HUDEP-2 (cell line): Measurements from ENCODE around the gene GATD1.
A peak's percentile ranks its signal among the peaks of the same experiment; 100 is the strongest.

Experiments used
- DNase-seq, 76 experiments: peaks; one replicate each; lab custom pipeline; 2025; ENCODE audit not compliant: unreplicated experiment in 76 of 76; lab: John Stamatoyannopoulos, UW

Gene GATD1

GRCh38 chr11:777288-778255, at the start of gene GATD1:
TSS of gene GATD1 (minus strand) at chr11:777487. CDS start at chr11:777462, 25 bp downstream.
- peak in 71 of 76 experiments; percentile 40 to 94 (median 83) for DNase-seq

- no peak for DNase-seq
Observed at GRCh38 chr11:826836-827145, 49.5 kb upstream of the GATD1 start.

- no peak for DNase-seq
Observed at GRCh38 chr11:826227-826621, 48.9 kb upstream of the GATD1 start.

- DNase-seq, result no peak
Observed at GRCh38 chr11:825366-826226, 48.3 kb upstream of the GATD1 start.

- no peak for DNase-seq
Observed at GRCh38 chr11:824942-825341, 47.7 kb upstream of the GATD1 start.

GRCh38 chr11:824292-824880, 47.1 kb upstream of the GATD1 start:
- DNase-seq, result no peak

GRCh38 chr11:823441-824291, 46.4 kb upstream of the GATD1 start:
- DNase-seq, result no peak

GRCh38 chr11:821512-822371, 44.5 kb upstream of the GATD1 start:
- DNase-seq, result no peak

- DNase-seq, result peak in 4 of 76 experiments; percentile 19 to 26 (median 20)
Observed at GRCh38 chr11:820655-821511, 43.6 kb upstream of the GATD1 start.

- DNase-seq, result peak in 73 of 76 experiments; percentile 40 to 94 (median 83)
Observed at GRCh38 chr11:819943-820649, 42.8 kb upstream of the GATD1 start.

- DNase-seq, result peak in 70 of 76 experiments; percentile 28 to 94 (median 77)
Observed at GRCh38 chr11:819129-819931, 42.0 kb upstream of the GATD1 start.

GRCh38 chr11:818396-819128, 41.3 kb upstream of the GATD1 start, which contains the start of gene PNPLA2:
TSS of gene PNPLA2 (plus strand) at chr11:818914. CDS start at chr11:819719, 805 bp downstream.
- no peak for DNase-seq

- DNase-seq, result no peak
Observed at GRCh38 chr11:816433-816779, 39.1 kb upstream of the GATD1 start.

GRCh38 chr11:815675-816432, 38.6 kb upstream of the GATD1 start:
- DNase-seq, result no peak

- peak in 2 of 76 experiments; percentile 20 to 22 for DNase-seq
Observed at GRCh38 chr11:813456-814096, 36.3 kb upstream of the GATD1 start.
